ENCODE data around the gene ATP6V1B1. TPM values are rescaled to one million over a fixed set of nuclear protein-coding genes. Genes with fewer than 3 reads are reported as not detected.

ATP6V1B1 gene
- total RNA-seq, 1 donor from 2014 or later, result not detected

DNA sequence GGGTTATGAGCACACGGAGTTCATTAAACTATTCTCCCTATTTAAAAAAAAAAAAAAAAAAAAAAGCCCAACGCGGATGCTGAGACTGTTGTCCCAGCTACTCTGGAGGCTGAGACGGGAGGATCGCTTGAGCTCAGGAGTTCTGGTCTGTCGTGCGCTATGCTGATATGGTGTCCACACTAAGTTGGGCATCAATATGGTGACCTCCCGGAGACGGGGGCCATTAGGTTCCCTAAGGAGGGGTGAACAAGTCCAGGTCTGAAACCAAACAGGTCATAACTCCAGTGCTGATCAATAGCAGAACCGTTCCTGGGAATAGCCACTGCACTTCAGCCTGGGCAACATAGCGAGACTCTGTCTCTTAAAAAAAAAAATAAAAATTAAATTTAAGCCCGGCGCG lies 29.8 kb downstream of the ATP6V1B1 start:
- intact Hi-C loops (cut with micrococcal nuclease), result loop anchor here (1.0 kb wide), 4 partner anchors 8 to 36 kb away; no protein-coding TSS in a partner anchor
- ATAC-seq (ENCODE audit: low read depth), result no peak
- Mint-ChIP-seq H3K4me1 (peaks cover 8% of the 10 kb centered on the region), H3K36me3 (ENCODE audit: low read depth) (no peaks in the 10 kb centered on the region), H3K9me3 (no peaks in the 10 kb centered on the region), H3K4me3 (peak overlapping the region; percentile 83), H3K27me3 (peaks cover 23% of the 10 kb centered on the region), H3K27ac (no peak overlapping the region)
- TF ChIP-seq CTCF (IDR thresholded peaks at IDR 0.05), result no peak
- DNase-seq, result no peak
- POLR2A ChIA-PET, result interaction anchor here (0.7 to 1.0 kb wide), 2 partner anchors 12 to 36 kb away, joined by 3 to 4 read pairs; partner anchors contain the start of gene ANKRD53
- CTCF ChIA-PET, result interaction anchor here (0.8 to 4.1 kb wide), 8 partner anchors 8 to 57 kb away, joined by 3 to 24 read pairs (median 8); partner anchors contain the start of gene ANKRD53

GRCh38 chr2:70966681-70967080 lies 31.0 kb downstream of the ATP6V1B1 start:
- Mint-ChIP-seq H3K27ac (no peak overlapping the region), H3K4me1 (peaks cover 8% of the 10 kb centered on the region), H3K27me3 (peaks cover 25% of the 10 kb centered on the region), H3K36me3 (ENCODE audit: low read depth) (no peaks in the 10 kb centered on the region), H3K4me3 (no peak overlapping the region), H3K9me3 (no peaks in the 10 kb centered on the region)
- DNase-seq, result no peak
- CTCF ChIA-PET, result interaction anchor here (1.1 to 4.1 kb wide), 5 partner anchors 11 to 163 kb away, joined by 3 to 24 read pairs (median 22); partner anchors contain the start of genes ANKRD53 and MCEE
- intact Hi-C loops (cut with micrococcal nuclease), result no loop called here
- POLR2A ChIA-PET, result no interaction called here
- no peak for TF ChIP-seq CTCF (IDR thresholded peaks at IDR 0.05)
- ATAC-seq (ENCODE audit: low read depth), result no peak

GRCh38 chr2:70967189-70967588 lies 31.5 kb downstream of the ATP6V1B1 start:
- ChIA-PET CTCF (interaction anchor here (1.1 to 4.1 kb wide), 5 partner anchors 10 to 163 kb away, joined by 3 to 24 read pairs (median 22); partner anchors contain the start of genes ANKRD53 and MCEE), POLR2A (no interaction called here)
- no peaks in the 10 kb centered on the region for H3K9me3 Mint-ChIP-seq
- no peak for TF ChIP-seq CTCF (IDR thresholded peaks at IDR 0.05)
- H3K36me3 Mint-ChIP-seq (ENCODE audit: low read depth), result no peaks in the 10 kb centered on the region
- ATAC-seq (ENCODE audit: low read depth) (no peak), DNase-seq (no peak)
- H3K27me3 Mint-ChIP-seq, result peaks cover 30% of the 10 kb centered on the region
- no peak overlapping the region for H3K4me3 Mint-ChIP-seq
- H3K27ac Mint-ChIP-seq, result no peak overlapping the region
- intact Hi-C loops (cut with micrococcal nuclease), result no loop called here
- peaks cover 8% of the 10 kb centered on the region for H3K4me1 Mint-ChIP-seq

DNA sequence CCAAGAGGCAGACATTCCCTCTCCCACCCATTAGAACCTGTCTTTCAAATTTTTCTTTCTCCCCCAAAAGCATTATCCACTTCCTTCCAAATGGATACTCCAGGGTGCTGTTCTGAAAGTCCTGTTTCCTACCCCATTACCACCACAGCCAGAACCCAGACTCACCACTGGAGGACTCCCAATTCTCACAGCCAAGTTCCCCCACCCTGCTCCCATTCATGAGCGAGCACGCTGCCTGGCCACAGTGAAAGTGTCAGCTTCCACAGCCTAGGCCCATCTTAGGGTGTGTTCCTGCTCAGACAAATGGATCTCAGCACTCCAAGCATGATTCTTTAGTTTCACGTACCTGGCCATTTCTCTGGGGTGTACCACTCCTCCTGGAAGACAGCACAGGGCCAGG lies 38.9 kb downstream of the ATP6V1B1 start:
- peaks cover 16% of the 10 kb centered on the region for H3K4me1 Mint-ChIP-seq
- DNase-seq (no peak), ATAC-seq (ENCODE audit: low read depth) (no peak)
- H3K4me3 Mint-ChIP-seq, result no peak overlapping the region
- CTCF ChIA-PET, result no interaction called here
- H3K27me3 Mint-ChIP-seq, result peaks cover 14% of the 10 kb centered on the region
- no peak for TF ChIP-seq CTCF (IDR thresholded peaks at IDR 0.05)
- H3K36me3 Mint-ChIP-seq (ENCODE audit: low read depth), result peaks cover 2% of the 10 kb centered on the region
- intact Hi-C loops (cut with micrococcal nuclease), result no loop called here
- POLR2A ChIA-PET, result no interaction called here
- no peak overlapping the region for H3K27ac Mint-ChIP-seq
- no peaks in the 10 kb centered on the region for H3K9me3 Mint-ChIP-seq

DNA sequence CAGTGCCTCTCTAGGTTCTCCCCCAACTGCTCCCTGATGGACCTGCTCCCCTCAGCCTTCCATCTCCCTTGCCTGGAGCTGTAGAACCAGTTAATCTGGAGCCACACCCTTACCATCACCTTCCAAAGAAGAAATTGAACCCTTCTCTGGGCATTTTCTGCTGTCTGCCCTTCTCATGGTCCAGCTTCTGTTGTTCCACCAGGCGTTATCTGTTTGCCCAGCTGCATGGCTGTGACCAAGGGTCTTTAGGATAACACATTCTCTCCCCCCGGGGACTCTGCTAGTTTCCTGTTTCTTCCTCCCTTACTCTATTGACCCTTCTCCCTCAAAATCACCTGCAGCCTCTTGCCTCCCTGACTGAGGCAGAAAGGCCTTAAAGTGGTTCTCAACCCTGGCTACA lies 39.5 kb downstream of the ATP6V1B1 start:
- TF ChIP-seq CTCF (IDR thresholded peaks at IDR 0.05), result no peak
- intact Hi-C loops (cut with micrococcal nuclease), result loop anchor here (5.0 kb wide), 2 partner anchors 92 to 1083 kb away; partner anchors contain the start of genes NAGK and SNRNP27
- ATAC-seq (ENCODE audit: low read depth) (no peak), DNase-seq (no peak)
- CTCF ChIA-PET, result no interaction called here
- Mint-ChIP-seq H3K36me3 (ENCODE audit: low read depth) (peaks cover 2% of the 10 kb centered on the region), H3K9me3 (no peaks in the 10 kb centered on the region), H3K27ac (no peak overlapping the region), H3K27me3 (peaks cover 14% of the 10 kb centered on the region), H3K4me3 (no peak overlapping the region), H3K4me1 (peaks cover 16% of the 10 kb centered on the region)
- POLR2A ChIA-PET, result interaction anchor here (0.5 kb wide), 1 partner anchor 951 kb away, joined by 5 read pairs; no protein-coding TSS in a partner anchor

Data from activated B cell treated with CpG ODN at 0.5 μM for 24 hours (primary cell).